Hematopoietic multipotent progenitor cell (in vitro differentiated cells): Measurements from ENCODE around the gene CNNM2. TPM values are rescaled to one million over a fixed set of nuclear protein-coding genes. Genes with fewer than 3 reads are reported as not detected.

Source experiments
- DNase-seq, 3 donors: peaks; one replicate each; pipeline ENCODE4 v3.0.0-alpha.2; 2011 to 2015; ENCODE audit warnings: low read depth in 2 of 3, low spot score in 2 of 3
- total RNA-seq: library from RNA; depleted of rRNA; stranded (reverse); fragments of >200 nt; gene quantifications from one replicate; pipeline ENCODE4 v1.2.3, GENCODE V29; 2012

Gene CNNM2
- total RNA-seq, 1 donor, result 21.8 TPM

DNA sequence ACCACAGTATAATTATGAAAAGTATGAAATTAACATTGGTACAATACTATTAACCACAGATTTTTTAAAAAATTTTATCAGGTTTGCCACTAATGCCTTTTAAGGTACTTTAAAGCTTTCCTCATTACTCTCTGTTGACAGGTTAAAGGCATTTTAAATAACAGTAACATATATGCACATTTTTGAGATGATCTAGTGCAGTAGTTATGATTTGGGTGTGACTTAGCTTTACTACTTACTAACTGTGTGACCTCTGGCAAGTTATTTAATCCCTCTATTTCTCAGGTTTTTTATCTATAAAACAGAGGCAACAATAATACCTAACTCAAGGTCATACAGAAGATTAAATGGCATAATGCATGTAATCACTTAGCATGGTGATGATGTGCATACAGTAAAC is 180.1 kb downstream of the CNNM2 start:
- DNase-seq, result no peak

GRCh38 chr10:103100620-103101019 is 182.5 kb downstream of the CNNM2 start:
- DNase-seq, result no peak

GRCh38 chr10:103102195-103102594 is 184.1 kb downstream of the CNNM2 start:
- no peak for DNase-seq

- no peak for DNase-seq
These were observed 185.9 kb downstream of the CNNM2 start for GRCh38 chr10:103103989-103104388.

DNA sequence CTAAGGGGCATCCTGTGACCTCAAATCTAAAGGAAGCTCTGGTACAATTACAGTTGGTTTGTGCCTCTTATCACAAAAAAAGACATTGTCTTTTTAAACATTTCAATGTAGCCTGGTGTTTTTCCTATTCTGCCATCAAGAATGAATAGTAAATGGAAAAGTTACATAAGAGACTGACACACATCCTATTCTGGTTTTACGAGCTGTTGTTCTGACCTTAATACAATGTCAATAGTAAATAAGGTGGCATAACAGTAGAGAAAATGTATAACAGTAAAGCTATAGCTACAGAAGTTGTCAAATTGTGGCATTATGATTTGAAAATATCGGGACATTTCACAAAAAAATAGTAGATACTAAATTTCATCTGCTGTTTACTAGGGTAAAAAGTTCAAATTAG is 186.6 kb downstream of the CNNM2 start:
- DNase-seq, result no peak

DNA sequence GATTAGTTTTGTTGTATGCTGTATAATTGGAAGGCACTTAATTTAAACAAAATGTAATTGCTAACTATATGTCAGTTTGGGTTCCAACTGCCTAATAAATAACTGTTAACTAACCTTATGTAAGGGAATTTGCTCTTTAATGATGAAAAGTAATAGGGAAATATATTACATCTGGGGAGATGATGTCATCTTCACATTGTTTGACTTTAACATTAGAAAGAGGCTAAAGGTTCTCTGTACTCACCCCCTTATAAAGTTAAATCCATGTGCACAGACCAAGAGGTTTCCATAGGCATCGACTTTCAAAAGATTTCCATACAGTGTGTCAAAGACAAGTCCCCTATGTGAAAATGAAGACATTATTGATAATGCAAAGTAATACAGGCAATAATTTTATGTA is 187.4 kb downstream of the CNNM2 start:
- DNase-seq, result no peak

DNA sequence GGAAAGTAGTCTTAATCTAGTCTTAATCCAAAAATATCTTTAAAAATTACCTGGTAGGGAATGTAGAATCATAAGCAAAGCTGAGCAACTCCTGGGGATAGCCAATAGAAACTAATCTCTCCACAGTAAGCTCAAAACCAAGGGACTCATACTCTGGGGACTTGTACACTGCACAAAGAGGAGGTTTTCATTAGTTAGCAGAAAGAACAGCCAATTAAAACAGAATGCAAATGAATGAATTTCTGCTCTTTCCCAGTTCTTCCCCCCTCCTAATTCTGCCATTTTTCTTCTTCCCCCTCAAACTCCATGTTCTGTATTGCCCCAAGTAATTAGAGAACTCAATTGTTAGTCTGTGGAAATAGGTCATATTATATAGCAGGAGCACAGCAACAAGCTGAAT is 188.4 kb downstream of the CNNM2 start:
- no peak for DNase-seq

- no peak for DNase-seq
These were observed 191.7 kb downstream of the CNNM2 start for GRCh38 chr10:103109821-103110220.

GRCh38 chr10:103110407-103110806 is 192.3 kb downstream of the CNNM2 start:
- no peak for DNase-seq

DNA sequence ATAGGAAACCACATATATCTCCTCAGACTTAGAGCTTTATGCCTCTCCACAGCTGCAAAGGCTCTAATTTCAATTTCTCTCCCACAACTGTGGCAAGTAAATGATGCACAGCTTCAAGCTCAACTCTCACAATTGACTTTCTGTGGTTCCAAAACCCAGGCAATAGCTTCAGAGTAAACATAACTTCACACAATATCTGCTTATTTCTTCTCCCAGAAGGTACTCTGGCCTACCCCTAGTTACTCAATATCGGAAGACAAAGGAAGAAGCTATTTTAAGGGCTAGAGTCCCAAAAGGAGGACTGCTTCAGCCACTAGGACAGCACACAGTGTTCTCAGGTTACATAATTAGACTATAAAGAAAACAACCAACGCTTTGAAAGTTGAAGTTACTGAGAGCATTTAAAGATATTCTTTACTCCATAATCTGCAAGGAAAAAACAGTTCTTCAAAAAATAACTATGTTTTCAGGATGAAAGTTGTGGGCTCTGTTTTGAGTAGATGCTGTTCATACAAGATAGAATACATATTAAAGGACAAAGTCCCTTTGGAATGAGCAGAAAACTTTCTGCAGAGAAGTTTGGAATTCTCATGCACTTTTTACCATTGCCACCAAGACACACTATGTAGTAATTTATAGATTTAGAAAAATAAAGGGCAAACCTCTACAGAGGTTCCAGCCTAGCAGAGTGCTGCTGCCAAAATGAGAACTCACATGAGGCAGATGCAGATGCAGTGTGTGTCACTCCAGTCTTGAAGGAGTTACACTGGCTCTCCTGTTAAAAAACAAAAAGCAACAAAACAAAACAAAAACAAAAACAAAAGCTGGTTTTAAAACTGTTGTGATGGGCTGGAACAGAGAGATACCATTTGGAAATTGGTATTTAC is 193.2 kb downstream of the CNNM2 start:
- DNase-seq, result no peak

GRCh38 chr10:103111918-103112877 is 194.1 kb downstream of the CNNM2 start:
- no peak for DNase-seq

DNA sequence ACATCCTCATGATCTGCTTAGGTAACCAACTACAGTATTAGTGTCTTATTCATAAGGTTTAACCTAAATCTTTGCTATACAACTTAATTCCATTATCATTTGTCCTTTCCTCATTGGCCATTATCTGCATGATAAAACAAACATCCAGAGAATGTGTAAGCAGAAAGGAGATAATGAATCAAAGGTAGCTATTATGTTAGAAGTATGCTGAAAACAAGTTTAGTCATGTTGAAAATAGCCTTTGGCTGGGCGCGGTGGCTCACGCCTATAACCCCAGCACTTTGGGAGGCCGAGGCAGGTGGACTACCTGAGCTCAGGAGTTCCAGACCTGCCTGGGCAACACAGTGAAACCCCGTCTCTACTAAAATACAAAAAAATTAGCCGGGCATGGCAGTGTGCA is 196.8 kb downstream of the CNNM2 start:
- DNase-seq, result no peak

- no peak for DNase-seq
These were observed 199.2 kb downstream of the CNNM2 start for GRCh38 chr10:103117247-103117646.

GRCh38 chr10:103120546-103120945 is 202.5 kb downstream of the CNNM2 start:
- no peak for DNase-seq

DNA sequence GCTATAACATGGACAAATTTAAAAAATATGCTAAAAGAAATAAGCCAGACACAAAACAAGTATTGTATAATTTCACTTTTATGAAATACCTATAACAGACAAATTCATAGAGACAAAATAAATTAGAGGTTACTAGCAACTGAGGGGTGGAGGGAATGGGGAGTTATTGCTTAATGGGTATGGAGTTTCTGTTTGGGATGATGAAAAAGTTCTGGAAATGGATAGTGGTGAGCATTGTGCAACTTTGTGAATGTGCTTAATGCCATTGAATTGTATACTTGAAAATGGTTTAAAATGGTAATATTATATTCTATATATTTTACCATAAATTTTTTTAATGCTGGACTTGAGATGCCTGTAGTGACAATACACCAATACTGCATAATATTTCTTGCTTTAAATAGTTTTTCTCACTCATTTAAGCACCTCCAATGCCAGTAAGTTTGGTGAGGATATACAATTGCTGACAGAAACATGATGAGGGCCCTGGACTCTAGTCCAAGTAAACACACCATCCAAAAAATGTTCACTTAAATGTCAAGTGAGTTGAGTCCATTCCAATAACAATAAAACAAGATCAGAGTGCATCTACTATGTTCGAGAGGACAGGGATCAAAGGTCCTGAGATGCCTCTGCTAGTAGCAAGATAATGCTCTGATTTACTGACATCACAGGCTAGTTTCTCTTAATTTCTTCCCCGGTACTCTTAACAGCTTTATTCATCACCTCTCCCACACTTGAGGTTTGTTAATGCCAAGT is 203.1 kb downstream of the CNNM2 start:
- no peak for DNase-seq

GRCh38 chr10:103123282-103124024 is 205.4 kb downstream of the CNNM2 start:
- no peak for DNase-seq

GRCh38 chr10:103124420-103125096 is 206.5 kb downstream of the CNNM2 start:
- no peak for DNase-seq

GRCh38 chr10:103125323-103126267 is 207.5 kb downstream of the CNNM2 start:
- peak in 2 of 3 donors; percentile 35 to 67 for DNase-seq
